ENCODE results near the gene MLLT10. TPM values are rescaled to one million over a fixed set of nuclear protein-coding genes. Genes with fewer than 3 reads are reported as not detected.

MLLT10 gene
- total and polyA plus RNA-seq, 2 of the 8 experiments (the other 6 are each of a cell fraction or from before 2014, with no cell fraction given): 53.1 to 62.1 TPM

- Histone ChIP-seq H4K91ac (replicated peaks; ENCODE audit: insufficient read length, low read length) (no peak overlapping the region), H4K20me1 (replicated peaks in 1 of 2; ENCODE audit: control insufficient read depth in 1 of 2, insufficient read depth in 2 of 2, low read length in 2 of 2) (no peaks in the 10 kb centered on the region), H2BK12ac (ENCODE audit: low read depth, low read length) (no peak overlapping the region), H3K23ac (ENCODE audit: insufficient read length) (no peak overlapping the region), H2BK20ac (ENCODE audit: low read length) (no peak overlapping the region), H3K4me3 (ENCODE audit: extremely low read depth in 1 of 4, insufficient read depth in 2 of 4, low read depth in 3 of 4, low read length in 4 of 4) (no peak overlapping the region), H3K9me3 (ENCODE audit: insufficient read depth in 2 of 2, low read depth in 1 of 2, low read length in 1 of 2) (no peaks in the 10 kb centered on the region), H3K4me1 (replicated peaks in 1 of 4; ENCODE audit: control insufficient read depth in 3 of 4, insufficient read depth in 4 of 4, low read length in 3 of 4) (peaks cover 0 to 6% (median 1%) of the 10 kb centered on the region in 4 experiments; a peak in 3 of 7 replicates), H3K23me2 (ENCODE audit: low read depth, low read length) (no peaks in the 10 kb centered on the region; the same call in 1 of the 2 replicates), H3K79me2 (ENCODE audit: control insufficient read depth in 1 of 2, insufficient read depth in 2 of 2, low read length in 2 of 2) (no peaks in the 10 kb centered on the region), H3K9ac (replicated peaks in 1 of 4; ENCODE audit: extremely low read depth in 1 of 4, low read depth in 3 of 4, low read length in 3 of 4) (no peak overlapping the region), H4K5ac (ENCODE audit: insufficient read length, low read depth, low read length) (no peak overlapping the region), H2AFZ (ENCODE audit: low read length) (no peak overlapping the region), H3K18ac (ENCODE audit: extremely low read depth, low read length) (no peak overlapping the region), H3K56ac (replicated peaks; ENCODE audit: insufficient read length, low read depth, low read length) (no peak overlapping the region), H3K27ac (ENCODE audit: low read depth, low read length) (no peak overlapping the region), H2AK5ac (ENCODE audit: low read depth, low read length) (no peak overlapping the region), H2BK120ac (replicated peaks; ENCODE audit: low read depth, low read length) (no peak overlapping the region), H3K14ac (ENCODE audit: insufficient read length) (no peak overlapping the region), H3K79me1 (ENCODE audit: low read depth, low read length) (no peaks in the 10 kb centered on the region), H3K4ac (replicated peaks; ENCODE audit: insufficient read length, low read depth, low read length) (no peak overlapping the region), H2BK5ac (ENCODE audit: low read depth, low read length) (no peak overlapping the region), H2BK15ac (ENCODE audit: low read length) (no peak overlapping the region), H3K27me3 (replicated peaks in 1 of 4; ENCODE audit: control insufficient read depth in 3 of 4, extremely low read depth in 1 of 4, insufficient read depth in 3 of 4, low read length in 3 of 4) (no peaks in the 10 kb centered on the region), H4K8ac (ENCODE audit: extremely low read depth, insufficient read depth, low read length) (no peak overlapping the region), H3K36me3 (ENCODE audit: control insufficient read depth in 2 of 4, insufficient read depth in 4 of 4, low read length in 3 of 4) (peaks cover 4 to 24% (median 5%) of the 10 kb centered on the region in 4 experiments; a peak in 5 of 8 replicates), H3K4me2 (ENCODE audit: insufficient read depth in 1 of 2, low read depth in 2 of 2, low read length in 2 of 2) (no peak overlapping the region)
- 94% methylated on average over 2 of the region's 2 CpGs; no CpG with 5 or more reads in 1 of the 2 experiments for whole genome bisulfite sequencing, 2 experiments (ENCODE audit: extremely low coverage in 1 of 2, insufficient coverage in 1 of 2, insufficient read length in 1 of 2, insufficient replicate concordance in 2 of 2, low coverage in 1 of 2, low lambda C conversion rate in 2 of 2, missing lambda C conversion rate in 1 of 2)
- TF ChIP-seq BACH1 (IDR thresholded peaks at IDR 0.05; ENCODE audit: low read length) (no peak), TBP (IDR thresholded peaks at IDR 0.05; ENCODE audit: low read depth, low read length) (no peak), EZH2 (IDR thresholded peaks at IDR 0.05; ENCODE audit: low read depth, low read length, severe bottlenecking) (no peak)
- FAIRE-seq (no peak), DNase-seq (ENCODE audit: low read depth in 1 of 2, low spot score in 2 of 2) (no peak)
- ChIA-PET CTCF (ENCODE audit: partially characterized antibody) (interaction anchor here (0.8 kb wide), 1 partner anchor 17 kb away, joined by 3 read pairs; no protein-coding TSS in a partner anchor), POLR2A (ENCODE audit: partially characterized antibody) (no interaction called here)
Measured at GRCh38 chr10:21715531-21716195, 181.6 kb downstream of the MLLT10 start.
